CD4-positive, alpha-beta T cell treated with Interferon gamma for 1 hour (primary cell): ENCODE results near the gene CEBPA.

Experiments
- DNase-seq: peaks from one replicate; pipeline ENCODE4 v3.0.0-alpha.2; 2020

CEBPA gene

DNA sequence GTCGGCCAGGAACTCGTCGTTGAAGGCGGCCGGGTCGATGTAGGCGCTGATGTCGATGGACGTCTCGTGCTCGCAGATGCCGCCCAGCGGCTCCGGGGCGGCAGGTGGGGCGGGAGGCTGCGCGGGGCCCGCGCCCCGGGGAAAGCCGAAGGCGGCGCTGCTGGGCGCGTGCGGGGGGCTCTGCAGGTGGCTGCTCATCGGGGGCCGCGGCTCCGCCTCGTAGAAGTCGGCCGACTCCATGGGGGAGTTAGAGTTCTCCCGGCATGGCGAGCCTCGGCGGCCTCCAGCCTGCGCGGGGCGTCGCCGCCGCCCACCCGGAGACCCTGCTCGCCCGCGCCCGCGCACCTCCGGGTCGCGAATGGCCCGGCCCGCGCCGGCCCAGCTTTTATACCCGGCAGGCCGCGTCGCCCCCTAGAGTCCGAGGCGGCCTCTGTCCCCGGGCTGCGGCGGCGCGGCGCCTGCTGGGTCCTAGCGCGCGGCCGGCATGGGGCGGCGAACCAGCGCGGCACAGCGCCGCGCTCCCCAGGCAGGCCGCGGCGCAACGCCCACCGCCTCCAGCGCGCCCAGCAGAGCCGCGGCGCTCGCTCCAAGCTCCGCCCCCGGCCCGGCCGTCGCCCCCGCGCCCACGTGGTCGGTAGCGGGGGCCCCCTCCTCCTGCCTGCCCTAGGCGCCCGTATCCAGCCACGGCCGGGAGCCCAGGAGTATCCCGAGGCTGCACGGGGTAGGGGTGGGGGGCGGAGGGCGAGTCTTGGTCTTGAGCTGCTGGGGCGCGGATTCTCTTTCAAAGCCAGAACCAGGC lies at the start of gene CEBPA:
Gene CEBPA (minus strand): TSS at position 360 of the 799 bp plus-strand sequence. CDS start 120 bp downstream, at position 240.
- DNase-seq: peak; percentile 81

DNA sequence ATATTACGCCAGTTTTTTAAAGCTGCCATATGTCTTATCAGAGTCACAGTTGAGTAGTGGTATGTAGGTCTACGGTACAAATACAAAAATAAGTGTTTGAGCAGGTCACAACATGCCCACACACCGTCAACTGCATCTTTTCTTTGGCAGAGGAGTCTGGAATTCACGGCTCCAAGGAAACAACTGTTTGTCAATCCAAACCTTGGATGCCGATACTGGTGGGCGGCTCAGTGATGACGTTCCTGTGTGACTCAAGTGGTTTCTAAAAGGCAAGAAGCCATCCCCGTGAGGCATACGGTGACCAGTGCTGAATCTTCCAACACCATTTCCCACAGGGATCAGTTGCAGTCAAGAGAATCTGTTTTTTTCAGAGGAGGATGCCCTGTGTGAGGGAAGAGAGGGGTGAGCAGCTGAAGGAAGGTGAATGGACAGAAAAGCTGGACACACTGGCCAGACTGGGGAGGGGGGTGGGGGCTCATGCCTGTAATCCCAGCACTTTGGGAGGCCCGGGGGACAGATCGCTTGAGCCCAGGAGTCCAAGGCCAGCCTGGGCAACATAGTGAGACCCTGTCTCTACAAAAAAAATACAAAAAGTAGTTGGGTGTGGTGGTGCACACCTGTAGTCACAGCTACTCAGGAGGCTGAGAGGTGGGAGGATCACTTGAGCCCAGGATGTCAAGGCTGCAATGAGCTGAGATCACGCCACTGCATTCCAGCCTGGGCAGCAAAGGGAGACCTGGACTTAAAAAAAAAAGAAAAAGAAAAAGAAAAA lies 48.4 kb upstream of the CEBPA start:
- DNase-seq: no peak

DNA sequence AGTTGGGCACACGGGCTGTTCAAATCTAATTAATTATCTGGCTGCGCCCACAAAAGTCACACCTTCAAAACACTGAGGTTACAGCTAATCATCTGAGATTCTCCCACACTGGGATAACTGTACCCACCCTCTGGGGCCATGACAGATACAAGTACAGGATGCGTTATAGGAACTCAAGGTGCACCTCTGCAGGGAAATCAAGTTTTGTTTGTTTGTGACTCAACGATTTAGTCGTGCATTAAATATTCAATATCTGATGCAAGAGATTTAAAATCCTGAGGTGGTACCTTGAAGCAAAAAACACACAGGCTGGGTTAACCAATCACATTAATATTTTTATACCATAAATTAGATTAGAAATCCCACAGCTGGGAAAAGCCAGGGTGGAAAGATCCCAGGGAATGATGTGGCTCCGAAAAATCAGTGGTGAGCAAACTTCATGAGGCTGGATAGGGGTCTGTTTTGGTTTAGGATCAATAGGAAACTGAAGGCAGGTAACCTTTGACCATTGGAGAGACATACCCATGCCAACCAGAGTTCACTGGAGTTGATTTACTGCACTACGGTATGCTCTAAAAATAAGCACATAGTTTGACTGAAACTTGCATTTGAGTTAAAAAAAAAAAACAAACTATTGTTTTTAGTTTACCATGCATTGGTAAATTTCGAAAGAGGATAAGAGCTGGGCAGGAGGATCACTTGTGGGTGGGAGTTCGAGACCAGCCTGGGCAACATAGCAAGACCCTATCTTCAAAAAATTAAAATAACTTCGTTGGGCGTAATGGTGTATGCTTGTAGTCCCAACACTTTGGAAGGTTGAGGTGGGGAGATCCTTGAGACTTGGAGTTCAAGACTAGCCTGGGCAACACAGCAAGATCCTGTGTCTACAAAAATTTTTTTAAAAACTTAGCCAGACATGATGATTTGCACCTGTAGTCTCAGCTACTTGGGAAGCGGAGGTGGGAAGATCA lies 47.3 kb upstream of the CEBPA start:
- no peak for DNase-seq

DNA sequence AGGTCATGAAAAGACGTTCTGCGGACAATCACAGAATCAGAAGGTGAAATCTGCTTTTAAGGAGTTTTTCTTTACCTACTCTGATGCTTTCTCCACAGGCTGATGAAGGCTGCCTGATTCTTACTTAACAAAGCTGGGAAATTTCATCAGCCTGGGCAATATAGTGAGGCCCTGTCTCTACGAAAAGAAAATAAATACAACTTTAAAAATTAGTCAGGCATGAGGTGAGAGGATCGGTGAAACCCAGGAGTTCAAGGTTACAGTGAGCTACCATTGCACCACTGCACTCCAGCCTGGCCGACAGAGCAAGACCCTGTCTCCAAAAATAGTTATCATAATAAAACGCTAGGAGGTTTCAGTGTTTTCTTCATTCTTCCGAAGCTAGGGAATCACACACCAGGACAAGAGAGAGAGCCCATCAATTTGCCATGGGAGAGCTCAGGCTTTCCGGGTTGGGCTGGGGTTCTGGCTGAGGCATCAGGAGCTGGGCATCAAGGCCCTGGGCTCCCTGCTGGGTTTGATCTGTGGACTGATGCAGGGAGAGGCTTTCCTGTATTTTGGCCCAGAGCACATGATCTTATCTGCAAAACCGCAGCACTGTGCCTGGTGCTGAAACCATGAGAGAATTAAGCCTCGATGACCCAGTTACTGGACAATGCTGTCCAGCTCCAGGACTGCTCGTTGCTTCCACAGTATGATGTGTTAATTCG lies 46.1 kb upstream of the CEBPA start:
- no peak for DNase-seq

DNA sequence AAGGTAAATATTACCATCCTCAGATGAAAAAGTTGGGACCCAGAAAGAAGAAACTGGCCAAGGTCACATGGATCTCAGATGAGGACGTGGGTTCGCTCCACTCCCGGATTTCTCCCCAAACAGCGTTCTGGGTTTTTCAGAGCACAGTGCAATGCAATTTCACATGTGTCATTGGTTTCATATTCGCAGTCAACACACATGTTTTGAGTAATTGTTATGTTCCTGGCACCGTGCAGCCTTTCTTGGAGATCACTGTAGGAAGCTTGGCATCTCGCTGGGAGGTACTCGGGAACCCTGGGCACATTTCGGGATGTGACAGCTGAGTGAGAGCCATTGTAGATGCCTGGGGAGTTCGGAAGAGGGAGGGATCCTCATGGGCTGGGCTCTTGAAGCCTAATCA lies 45.0 kb upstream of the CEBPA start:
- no peak for DNase-seq

DNA sequence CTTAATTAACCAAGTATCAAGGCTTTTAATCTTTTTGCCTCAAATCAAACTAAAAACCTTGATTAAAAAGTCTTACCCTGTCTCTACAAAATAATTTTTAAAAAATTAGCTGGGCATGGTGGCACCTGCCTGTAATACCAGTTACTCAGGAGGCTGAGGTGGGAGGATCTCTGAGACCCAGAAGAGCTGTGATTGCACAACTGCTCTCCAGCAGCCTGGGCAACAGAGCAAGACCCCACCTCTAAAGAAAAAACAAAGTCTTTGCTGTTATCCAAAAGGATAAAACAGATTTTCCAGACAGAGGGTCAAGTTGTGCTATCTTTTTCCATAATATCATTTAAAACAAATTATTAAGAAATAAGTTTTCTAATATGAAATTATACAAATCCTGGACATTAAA lies 44.3 kb upstream of the CEBPA start:
- DNase-seq: no peak

DNA sequence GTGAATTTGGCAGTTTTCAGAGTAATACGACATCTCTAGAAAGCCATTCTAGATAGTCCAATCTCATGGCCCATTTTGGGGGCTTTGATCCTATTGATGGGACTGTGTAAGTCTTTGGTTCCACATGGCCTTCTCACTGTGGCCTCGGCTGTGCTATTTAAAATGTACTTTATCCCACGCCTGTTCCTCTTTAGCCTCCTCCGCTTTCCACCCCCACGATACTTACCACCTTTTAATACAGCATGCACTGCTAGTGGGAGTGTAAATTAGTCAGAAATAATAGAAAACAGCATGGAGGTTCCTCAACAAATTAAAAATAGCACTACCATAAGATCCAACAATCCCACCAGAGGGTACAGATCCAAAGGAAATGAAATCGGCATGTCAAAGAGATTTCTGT lies 42.8 kb upstream of the CEBPA start:
- DNase-seq: no peak

DNA sequence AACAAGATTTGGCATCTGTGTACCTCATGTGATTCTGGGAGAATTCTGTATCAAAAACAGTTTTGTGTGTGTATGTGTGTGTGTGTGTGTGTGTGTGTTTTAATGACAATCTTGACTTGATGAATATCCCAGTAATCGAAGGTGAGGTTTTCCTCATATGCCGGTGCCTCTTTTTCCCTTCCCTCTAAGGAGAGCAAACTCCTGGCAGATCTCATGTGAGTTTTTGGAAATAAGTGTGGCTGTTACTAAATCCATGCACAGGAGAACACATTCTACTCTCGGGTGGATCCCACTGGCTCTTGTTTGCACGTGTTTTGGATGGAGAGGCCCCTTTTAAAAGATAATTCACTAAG lies 42.2 kb upstream of the CEBPA start:
- DNase-seq: no peak

DNA sequence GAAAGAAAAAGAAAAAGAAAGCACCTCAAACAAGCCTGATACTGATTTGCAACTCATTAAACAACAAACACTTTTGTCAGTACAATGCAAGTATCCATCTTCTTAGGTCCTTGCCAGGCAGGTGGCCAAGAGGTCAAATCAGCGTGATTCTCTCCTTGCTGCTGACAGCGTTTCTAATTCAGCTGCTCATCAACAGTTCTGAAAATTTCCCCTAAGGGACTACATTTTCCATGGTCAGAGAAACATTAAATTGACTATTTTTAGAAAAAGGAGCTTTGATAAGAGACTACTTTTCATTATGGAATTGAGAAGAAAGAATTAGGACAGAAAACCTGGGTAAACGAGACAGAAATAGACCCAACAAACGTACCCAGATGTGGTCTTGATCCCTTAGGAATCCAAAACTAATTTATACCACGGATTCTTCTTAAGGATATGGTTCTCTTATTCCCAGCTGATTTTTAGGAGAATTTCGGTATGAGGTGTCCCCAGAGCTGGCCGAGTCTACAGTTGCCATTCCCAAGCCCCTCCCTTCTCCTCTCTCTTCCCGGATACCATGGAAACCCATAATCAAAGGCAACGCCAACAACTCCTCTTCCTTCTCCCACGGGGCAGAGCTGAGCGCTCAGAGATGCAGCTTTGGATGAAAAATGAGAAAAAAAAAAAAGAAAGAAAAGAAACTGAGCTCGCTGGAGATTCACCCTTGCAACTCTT lies 41.7 kb upstream of the CEBPA start:
- DNase-seq: no peak

DNA sequence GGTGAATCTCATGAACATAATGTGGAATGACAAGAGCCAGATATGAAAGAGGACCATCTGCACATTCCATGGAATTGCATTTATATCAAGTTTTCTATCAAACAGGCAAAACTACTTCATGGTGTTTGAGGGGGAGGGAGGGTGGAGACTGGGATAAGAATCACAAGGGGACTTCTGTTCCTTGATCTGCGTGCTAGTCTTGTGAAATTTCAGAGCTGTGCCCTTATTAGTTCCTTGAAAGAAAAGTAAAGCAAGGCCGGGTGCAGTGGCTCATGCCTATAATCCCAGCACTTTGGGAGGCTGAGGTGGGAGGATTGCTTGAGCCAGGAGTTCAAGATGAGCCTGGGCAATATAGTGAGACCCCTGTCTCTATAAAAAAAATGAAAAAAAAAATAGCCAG lies 41.0 kb upstream of the CEBPA start:
- DNase-seq: no peak

DNA sequence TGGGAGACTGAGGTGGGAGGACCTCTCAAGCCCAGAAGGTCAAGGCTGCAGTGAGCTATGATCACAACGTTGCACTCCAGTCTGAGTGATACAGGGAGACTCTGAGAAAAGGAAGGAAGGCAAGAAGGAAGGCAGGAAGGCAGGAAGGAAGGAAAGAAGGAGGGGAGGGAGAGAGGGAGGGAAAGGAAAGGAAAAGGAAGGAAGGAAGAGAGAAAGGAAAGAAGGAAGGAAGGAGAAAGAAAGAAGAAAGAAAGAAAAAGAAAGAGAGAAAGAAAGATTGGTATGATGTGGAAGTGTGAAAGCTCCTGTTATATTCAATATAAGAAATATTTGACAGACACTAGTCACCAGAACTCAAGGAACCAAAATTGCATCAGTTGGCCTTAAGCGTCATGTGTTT lies 38.7 kb upstream of the CEBPA start:
- DNase-seq: no peak

DNA sequence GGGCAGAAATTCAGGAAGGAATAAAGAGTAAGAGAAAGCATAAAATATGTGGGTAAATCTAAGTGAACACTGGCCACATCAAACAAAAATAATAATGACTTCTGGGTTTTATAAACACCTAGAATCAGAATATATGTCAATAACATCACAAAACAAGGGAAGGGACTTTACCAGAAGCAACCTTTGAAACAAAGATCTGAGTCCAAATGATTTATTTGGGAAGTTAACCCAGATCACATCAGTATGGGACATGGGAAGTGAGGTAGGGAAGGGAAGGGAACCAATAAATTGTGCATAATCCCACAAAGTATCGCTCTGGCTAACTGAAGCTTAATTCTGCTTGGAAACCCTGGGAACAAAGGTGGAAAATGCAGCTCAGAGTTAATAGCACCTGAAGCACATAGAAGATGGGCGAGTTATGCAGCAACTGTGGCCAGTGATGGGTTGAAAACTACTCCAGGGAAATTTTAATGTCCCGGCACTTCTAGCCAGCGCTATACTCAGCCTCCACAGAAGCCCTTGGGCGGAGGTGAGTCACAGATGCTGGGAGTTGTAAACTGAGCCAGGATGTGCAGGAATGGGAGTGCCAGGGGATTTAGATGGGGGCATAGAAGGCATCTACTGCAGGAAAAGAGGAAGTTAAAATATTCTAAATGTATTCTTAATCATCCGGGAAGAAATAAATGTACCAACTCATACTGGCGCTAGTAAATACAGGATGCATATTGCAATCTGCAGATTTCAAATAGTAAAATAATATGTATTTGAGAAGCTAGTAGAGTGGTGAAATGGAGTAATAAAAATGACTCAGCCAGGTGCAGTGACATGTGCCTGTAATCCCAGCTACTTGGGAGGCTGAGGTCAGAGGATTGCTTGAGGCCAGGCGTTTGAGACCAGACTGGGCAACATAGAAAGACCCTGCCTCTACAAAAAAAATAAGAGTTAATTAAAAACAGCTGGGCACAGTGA lies 37.0 kb upstream of the CEBPA start:
- DNase-seq: no peak

DNA sequence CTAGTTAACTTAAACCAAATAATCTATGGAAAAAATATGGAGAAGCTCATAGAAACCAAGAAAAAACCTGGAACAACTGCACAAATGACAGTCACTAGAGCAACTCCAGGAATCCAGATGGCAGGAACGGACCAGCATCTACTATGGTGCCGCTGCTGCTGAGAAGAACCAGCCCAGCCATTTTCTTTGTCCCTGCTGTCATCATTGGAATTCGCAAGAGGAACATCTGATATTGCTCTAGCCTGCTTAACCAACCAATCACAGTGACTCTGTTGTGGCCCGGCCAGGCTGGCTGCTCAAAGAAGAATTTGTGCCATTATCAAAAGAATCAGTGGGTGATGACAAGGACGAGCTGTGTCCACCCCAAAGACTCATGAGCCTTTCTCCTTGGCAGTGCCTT lies 33.1 kb upstream of the CEBPA start:
- no peak for DNase-seq

DNA sequence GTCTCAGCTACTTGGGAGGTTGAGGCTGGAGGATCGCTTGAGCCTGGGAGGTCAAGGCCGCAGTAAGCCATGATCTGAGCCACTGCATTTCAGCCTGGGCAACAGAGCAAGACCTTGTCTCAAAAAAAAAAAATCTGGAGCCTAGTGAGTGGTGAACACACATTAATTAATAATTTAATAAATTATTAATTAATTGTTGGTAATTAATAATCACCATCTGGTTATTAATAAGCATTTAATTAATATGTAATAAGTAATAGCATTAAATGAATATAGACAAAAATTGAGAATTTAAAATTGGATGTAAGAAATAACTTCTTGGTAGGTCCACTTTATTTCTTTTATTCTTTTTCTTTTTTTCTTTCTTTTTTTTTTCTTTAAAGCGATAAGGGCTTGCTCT lies 31.9 kb upstream of the CEBPA start:
- no peak for DNase-seq

DNA sequence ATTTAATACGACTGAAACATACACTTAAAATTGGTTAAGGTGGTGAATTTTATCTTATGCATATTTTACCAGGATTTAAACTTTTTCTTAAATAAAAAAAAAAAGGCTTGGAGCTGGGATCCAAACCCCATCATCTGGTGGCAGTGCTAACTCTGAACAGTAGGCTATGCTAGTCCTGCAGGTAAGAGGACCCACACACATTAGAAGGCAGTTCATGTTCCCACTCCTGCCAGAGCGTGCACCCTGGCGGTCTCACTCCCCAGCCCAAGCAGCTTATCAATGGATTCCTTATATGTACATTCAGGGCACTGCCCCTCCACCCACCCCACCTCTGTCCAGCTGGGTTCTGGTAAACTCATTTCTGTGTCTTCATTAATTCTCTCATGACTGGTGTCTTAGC lies 31.3 kb upstream of the CEBPA start:
- no peak for DNase-seq

DNA sequence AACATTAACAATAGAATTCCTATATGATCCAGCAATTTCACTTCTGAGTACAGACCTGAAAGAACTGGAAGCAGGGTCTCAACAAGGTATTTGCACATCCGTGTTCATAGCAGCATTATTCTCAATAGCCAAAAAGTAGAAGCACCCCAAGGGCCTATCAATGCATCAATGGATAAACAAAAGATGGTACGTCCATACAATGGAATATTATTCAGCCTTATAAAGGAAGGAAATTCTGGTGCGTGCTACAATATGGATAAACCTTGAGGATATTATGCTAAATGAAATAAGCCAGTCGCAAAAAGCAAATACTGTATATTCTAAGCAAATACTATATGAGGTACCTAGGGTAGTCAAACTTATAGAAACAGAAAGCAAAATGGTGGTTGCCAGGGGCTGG lies 30.8 kb upstream of the CEBPA start:
- no peak for DNase-seq

DNA sequence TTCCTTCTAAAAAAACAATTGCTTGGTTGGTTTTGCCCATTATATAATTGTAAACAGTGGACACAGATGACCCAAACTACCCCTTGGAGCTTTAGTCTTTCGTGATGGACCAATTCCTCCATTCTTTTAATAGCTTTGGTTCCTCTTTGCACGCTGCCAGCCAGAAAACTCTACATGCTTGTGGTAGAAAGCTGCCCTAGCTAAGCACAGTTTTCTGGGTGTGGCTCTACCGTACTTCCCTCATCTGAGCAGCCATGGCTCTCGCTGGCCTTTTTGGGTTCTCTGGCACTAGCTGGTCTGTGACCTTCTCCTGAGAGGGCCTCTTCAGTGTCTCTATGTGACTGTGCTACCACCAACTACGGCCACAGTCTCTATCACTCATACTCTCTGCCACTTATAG lies 29.9 kb upstream of the CEBPA start:
- DNase-seq: peak; percentile 30

DNA sequence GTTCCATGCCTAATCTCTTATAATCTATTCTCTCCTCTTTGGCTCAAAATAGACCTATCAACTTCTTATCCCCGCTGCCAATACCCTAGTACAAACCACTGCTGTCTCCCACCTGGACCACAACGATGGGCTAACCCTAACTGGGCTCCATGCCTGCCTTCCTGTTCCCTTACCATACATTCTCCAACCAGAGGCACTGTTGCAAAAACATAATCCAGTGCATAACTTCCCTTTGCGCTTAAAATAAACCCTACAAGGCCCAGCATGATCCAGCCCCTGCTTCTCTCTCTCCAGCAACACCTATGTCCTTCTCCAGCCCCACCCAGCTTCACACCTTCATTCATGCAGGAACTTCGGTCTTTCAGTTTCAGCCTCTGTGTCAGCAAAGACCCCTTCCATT lies 27.4 kb upstream of the CEBPA start:
- DNase-seq: no peak

DNA sequence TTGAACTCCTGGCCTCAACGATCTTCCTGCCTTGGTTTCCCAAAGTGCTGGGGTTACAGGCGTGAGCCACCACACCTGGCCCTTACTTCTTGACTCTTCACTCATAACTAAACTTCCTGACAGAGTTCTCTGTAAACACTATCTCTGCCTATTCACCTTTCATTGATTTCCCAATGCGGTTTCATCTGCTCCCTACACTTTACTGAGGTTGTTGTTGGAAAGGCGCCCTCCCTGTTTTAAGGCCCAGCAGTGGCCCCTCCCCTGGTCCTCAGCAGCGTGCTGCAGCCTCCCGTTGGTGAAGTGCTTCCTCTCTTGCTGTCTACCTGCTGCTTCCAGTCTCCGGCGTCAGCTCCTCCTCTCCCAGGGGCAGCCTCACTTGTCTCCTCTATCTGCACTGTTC lies 26.7 kb upstream of the CEBPA start:
- DNase-seq: no peak

DNA sequence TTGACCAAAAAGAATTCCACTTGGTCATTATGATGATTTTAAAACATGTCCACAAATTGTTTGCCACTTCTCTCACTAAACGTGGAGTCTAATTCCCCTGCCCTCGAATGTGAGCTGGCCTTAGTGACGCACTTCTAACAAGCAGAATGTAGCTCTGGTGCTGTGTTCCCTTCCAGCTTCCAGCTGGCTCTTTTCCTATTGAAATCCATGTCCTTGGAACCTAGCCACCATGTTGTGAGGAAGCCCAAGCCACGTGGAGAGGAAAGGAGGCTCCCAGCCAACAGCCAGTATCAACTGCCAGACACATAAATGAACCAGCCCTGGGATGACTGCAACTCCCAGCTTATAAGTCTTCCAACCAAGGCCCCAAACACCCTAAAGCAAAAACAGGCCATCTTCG lies 23.6 kb upstream of the CEBPA start:
- no peak for DNase-seq

DNA sequence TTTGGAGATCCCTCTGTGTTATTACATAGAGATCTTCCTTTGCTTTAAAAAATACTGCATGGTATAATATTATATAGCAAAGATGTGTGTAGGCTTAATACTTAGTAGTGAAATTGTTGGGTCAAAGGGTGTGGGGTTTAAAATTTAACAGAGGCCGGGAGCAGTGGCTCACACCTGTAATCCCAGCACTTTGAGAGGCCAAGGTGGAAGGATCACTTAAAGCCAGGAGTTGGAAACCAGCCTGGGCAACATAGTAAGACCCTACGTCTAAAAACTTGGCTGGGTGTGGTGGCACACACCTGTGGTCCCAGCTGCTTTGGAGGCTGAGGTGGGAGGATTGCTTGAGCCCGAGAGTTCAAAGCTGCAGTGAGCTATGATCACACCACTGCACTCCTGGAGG lies 22.3 kb upstream of the CEBPA start:
- DNase-seq: no peak
